Pancreas (tissue), 10 donors: ENCODE measurements around the gene SSR3. TPM values are rescaled to one million over a fixed set of nuclear protein-coding genes. Genes with fewer than 3 reads are reported as not detected.

ENCODE experiments used
- ATAC-seq, 4 donors: fragments of 200-7000 bp; cut with Tn5 transposase; one replicate each; pipeline versions ENCODE4 v1.8.0 to v1.9.1; 2020; ENCODE audit warnings: mild to moderate bottlenecking in 4 of 4, moderate library complexity in 4 of 4
- DNase-seq, 6 donors: peaks; one replicate each; pipeline ENCODE4 v3.0.0-alpha.2; 2020
- FAIRE-seq: peaks from 2 replicates; lab custom pipeline; 2012; peaks lifted over from hg19 to GRCh38; lab: Jason Lieb, UNC
- H3K27ac ChIP-seq, 4 donors: fragments of 200-600 bp; sonication (generic); 1 replicate in 3 of 4; 2 replicates in 1 of 4; pipeline versions ENCODE4 v1.5.0 to v1.8.0; 2020
- H3K27me3 ChIP-seq, 4 donors: fragments of 200-600 bp; one replicate each; pipeline ENCODE4 v1.8.0; 2021
- H3K36me3 ChIP-seq, 3 donors: fragments of 200-600 bp; sonication (generic) in 1 of 3; one replicate each; pipeline versions ENCODE4 v1.5.0 to v1.8.0; 2020 to 2021
- H3K4me1 ChIP-seq, 3 donors: fragments of 200-600 bp; one replicate each; pipeline ENCODE4 v1.8.0; 2021
- H3K4me3 ChIP-seq, 4 donors: fragments of 200-600 bp; sonication (generic) in 2 of 4; one replicate each; pipeline versions ENCODE4 v1.5.0 to v1.8.0; 2020 to 2021
- H3K9me3 ChIP-seq, 4 donors: fragments of 200-600 bp; one replicate each; pipeline ENCODE4 v1.8.0; 2021
- WGBS, 2 donors: extraction: QIAGEN DNeasy Blood & Tissue Kit; methylation state at CpG; one replicate each; pipeline ENCODE4 v1.1.7; 2013; 5-methylcytosine and 5-hydroxymethylcytosine counted together
- intact Hi-C, 3 donors: fragments of 100-400 bp; cut with DNase I; formaldehyde crosslinking; loops; one replicate each; pipeline versions ENCODE4 v1.11.1 to v1.14.2; 2022
- polyA plus RNA-seq, 2 donors: library from polyadenylated mRNA; stranded (reverse); fragments of 200-250 nt; gene quantifications; one replicate each; pipeline ENCODE4 v1.2.3, GENCODE V29; 2013
- total RNA-seq, 6 donors: library from RNA; stranded (reverse); fragmentation: NEBNext Ultra II Directional in 4 of 6; extraction: Animal tissue kit (Norgen Biotek cat#: 25700) in 4 of 6; gene quantifications; one replicate each; pipeline versions ENCODE4 v1.2.1 to v1.2.4, GENCODE V29; 2021 to 2023
- TF ChIP-seq, protein P1 (sequence below), 4 donors: fragments of 200-600 bp; sonication (generic) in 3 of 4; IDR thresholded peaks; one replicate each; pipeline versions ENCODE4 v1.5.0 to v1.8.0; 2021; ENCODE audit warnings: antibody characterized with exemption in 4 of 4
- donor health status: healthy with polysubstance abuse.
- donor health status: DM: no; HTN: no; CAD: no; lungs with moderate emphysema.
- donor health status: DM: no; HTN: no; CAD: no.
- donor health status: control.
- donor health status: control.
- donor health status: Bipolar disorder and iron deficiency.
- donor health status: DM: yes; HTN: yes; CAD: no.
- donor health status: DM: no; HTN: no; CAD: no.
- donor health status: DM: no; HTN: no; CAD: no.
- donor health status: DM: yes; HTN: yes; CAD: no.

Gene SSR3
- total and polyA plus RNA-seq, 8 donors, result 91.5 to 251 (median 169) TPM

DNA sequence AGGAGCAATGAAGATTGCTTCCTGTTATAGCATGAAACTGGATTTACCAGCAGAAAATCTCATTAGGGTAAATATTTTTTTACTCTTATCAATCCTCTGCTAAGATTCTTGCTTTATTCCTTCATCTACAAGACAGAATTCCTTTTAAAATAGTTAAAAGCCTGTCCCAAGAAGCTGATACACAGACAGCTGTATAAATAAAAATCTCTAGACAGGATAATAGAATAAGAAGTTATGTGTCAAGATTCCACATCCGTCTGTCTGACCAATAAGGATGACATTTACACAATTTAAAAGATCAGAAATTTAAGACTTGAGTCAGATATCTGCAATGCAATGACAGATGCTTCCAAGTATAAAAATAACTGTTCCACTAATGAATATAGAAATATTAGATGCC lies 57.6 kb downstream of the SSR3 start:
- Histone ChIP-seq H3K4me3 (no peak overlapping the region), H3K27ac (no peak overlapping the region), H3K9me3 (no peaks in the 10 kb centered on the region), H3K4me1 (no peaks in the 10 kb centered on the region), H3K27me3 (no peaks in the 10 kb centered on the region), H3K36me3 (no peaks in the 10 kb centered on the region)
- intact Hi-C loops, result no loop called here
- FAIRE-seq (no peak), ATAC-seq (no peak), DNase-seq (no peak)
- WGBS, 2 donors, result 60 to 73% methylated on average over 1 of the region's 1 CpG
- TF ChIP-seq, protein P1, sequence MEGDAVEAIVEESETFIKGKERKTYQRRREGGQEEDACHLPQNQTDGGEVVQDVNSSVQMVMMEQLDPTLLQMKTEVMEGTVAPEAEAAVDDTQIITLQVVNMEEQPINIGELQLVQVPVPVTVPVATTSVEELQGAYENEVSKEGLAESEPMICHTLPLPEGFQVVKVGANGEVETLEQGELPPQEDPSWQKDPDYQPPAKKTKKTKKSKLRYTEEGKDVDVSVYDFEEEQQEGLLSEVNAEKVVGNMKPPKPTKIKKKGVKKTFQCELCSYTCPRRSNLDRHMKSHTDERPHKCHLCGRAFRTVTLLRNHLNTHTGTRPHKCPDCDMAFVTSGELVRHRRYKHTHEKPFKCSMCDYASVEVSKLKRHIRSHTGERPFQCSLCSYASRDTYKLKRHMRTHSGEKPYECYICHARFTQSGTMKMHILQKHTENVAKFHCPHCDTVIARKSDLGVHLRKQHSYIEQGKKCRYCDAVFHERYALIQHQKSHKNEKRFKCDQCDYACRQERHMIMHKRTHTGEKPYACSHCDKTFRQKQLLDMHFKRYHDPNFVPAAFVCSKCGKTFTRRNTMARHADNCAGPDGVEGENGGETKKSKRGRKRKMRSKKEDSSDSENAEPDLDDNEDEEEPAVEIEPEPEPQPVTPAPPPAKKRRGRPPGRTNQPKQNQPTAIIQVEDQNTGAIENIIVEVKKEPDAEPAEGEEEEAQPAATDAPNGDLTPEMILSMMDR (IDR thresholded peaks at IDR 0.05), result no peak

DNA sequence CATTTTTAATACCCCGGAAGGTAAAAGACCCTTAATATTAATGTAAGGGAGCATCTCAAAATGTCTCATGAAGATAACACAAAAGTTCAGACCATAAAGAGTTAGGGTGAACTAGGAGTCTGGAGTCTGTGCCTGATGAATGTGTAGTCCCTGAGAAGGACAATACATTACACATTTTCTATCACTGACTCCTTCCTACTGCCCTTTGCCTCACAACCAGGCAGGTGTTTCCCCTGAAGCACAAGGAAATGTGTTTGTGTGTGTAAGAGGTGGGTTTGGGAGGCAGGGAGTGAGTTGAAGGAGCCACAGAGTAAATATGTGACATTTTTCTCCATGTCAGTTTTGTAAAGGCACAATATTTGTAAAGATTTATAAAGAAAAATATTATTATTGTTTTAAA lies 59.1 kb downstream of the SSR3 start:
- H3K4me1 ChIP-seq, result no peaks in the 10 kb centered on the region
- TF ChIP-seq, protein P1 (IDR thresholded peaks at IDR 0.05), result no peak
- H3K27ac ChIP-seq, result no peak overlapping the region
- H3K9me3 ChIP-seq, result no peaks in the 10 kb centered on the region
- FAIRE-seq (no peak), ATAC-seq (no peak), DNase-seq (no peak)
- intact Hi-C loops, result no loop called here
- WGBS, 2 donors, result 90 to 95% methylated on average over 1 of the region's 1 CpG
- no peak overlapping the region for H3K4me3 ChIP-seq
- no peaks in the 10 kb centered on the region for H3K27me3 ChIP-seq
- H3K36me3 ChIP-seq, result no peaks in the 10 kb centered on the region

DNA sequence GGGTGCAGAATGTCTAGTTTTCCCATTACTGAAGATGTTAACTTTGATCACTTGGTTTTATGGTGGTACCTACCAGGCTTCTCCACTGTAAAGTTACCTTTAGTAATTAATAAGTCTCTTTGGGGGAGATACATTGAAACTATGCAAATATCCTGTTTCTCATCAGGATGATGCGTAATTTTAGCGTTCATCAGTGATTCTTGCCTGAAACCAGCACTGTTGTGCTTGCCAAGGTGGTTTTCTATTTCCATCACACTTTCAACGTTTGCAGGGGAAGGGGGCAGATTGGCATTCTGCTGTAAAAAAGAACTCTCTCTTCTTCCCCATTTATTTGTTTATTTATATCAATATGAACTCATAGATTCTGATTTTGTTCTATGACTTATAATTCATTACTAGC lies 61.0 kb downstream of the SSR3 start:
- Histone ChIP-seq H3K27ac (no peak overlapping the region), H3K4me1 (no peaks in the 10 kb centered on the region), H3K9me3 (no peaks in the 10 kb centered on the region), H3K36me3 (no peaks in the 10 kb centered on the region), H3K4me3 (no peak overlapping the region), H3K27me3 (no peaks in the 10 kb centered on the region)
- FAIRE-seq (no peak), DNase-seq (no peak), ATAC-seq (no peak)
- WGBS, 2 donors, result 81 to 83% methylated on average over 3 of the region's 3 CpGs
- TF ChIP-seq, protein P1 (IDR thresholded peaks at IDR 0.05), result no peak
- intact Hi-C loops, result no loop called here

DNA sequence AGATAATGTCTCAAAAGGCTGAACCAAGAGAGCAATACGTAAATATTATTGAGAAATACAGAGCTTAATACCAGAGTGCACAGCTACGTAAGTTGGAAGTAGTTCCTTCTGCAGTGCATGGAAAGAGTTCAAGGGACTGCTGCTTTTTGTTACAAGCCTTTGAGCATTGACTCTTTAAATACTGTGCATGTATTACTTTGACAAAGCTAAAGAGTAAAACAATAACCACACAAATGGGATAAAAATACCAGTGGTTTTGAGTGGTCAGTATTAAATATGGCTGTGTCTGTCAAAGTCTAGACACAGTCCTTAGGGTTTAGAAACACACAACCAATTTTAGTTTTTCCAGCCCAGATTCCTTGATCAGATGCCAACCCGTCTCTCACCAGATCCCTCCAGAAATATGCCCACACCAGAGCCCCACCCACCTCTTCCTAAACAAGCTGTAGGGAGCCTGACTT lies 62.1 kb downstream of the SSR3 start:
- ATAC-seq (peak in 1 of 4 donors; percentile 31), FAIRE-seq (no peak), DNase-seq (no peak)
- no peaks in the 10 kb centered on the region for H3K9me3 ChIP-seq
- TF ChIP-seq, protein P1 (IDR thresholded peaks at IDR 0.05), result no peak
- intact Hi-C loops, result no loop called here
- no peak overlapping the region for H3K4me3 ChIP-seq
- H3K27me3 ChIP-seq, result no peaks in the 10 kb centered on the region
- H3K36me3 ChIP-seq, result no peaks in the 10 kb centered on the region
- no peak overlapping the region for H3K27ac ChIP-seq
- WGBS, 2 donors, result 73 to 79% methylated on average over 3 of the region's 3 CpGs
- no peaks in the 10 kb centered on the region for H3K4me1 ChIP-seq

DNA sequence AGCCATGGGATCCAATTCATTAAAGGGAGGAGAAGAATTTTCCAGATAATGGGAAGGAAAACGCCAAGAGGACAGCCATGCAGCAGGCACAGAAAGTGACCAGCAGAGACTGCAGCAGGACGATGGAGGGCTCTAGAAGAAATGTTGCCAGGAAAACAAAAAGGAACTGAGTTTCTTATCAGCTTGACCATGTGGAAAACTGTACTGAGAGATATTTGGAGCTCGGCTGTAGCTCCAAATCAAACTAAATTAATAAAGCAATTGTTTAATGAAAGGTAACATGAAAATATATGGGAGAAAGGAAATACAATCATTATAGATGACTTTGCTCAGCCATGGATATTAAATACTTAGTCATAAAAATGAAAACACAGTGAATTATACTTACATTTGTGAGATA lies 63.7 kb downstream of the SSR3 start:
- Histone ChIP-seq H3K36me3 (no peaks in the 10 kb centered on the region), H3K27ac (no peak overlapping the region), H3K4me1 (no peaks in the 10 kb centered on the region), H3K4me3 (no peak overlapping the region), H3K27me3 (no peaks in the 10 kb centered on the region), H3K9me3 (no peaks in the 10 kb centered on the region)
- FAIRE-seq (no peak), DNase-seq (no peak), ATAC-seq (no peak)
- TF ChIP-seq, protein P1 (IDR thresholded peaks at IDR 0.05), result no peak
- 61 to 65% methylated on average over 3 of the region's 3 CpGs for WGBS, 2 donors
- intact Hi-C loops, result no loop called here

Other genes with a start within 250 kb of the SSR3 start
- gene TIPARP, start 119.5 kb upstream of the SSR3 start, total RNA-seq, result 10 to 100 TPM in 4 of 6 donors, 1 to 10 TPM in 2; 7.4 to 15.0 (median 10.3) TPM
- 1 to 10 TPM; 6.0 to 8.7 TPM for gene TIPARP, start 119.5 kb upstream of the SSR3 start, polyA plus RNA-seq